IMR-90 (cell line): ENCODE results near the gene KLF11. TPM values are rescaled to one million over a fixed set of nuclear protein-coding genes. Genes with fewer than 3 reads are reported as not detected.

Source experiments
- ATAC-seq: fragments of 200-7000 bp; cut with Tn5 transposase; 2 replicates; pipeline ENCODE4 v1.9.1; 2020; ENCODE audit warnings: low read depth, mild to moderate bottlenecking, moderate library complexity
- BruUV-seq: library from RNA; stranded (reverse); fragments of 400-500 nt; replicated peaks from 2 replicates; lab custom pipeline; 2021; lab: Mats Ljungman, UMichigan
- CTCF ChIA-PET: fragments of 300-600 bp; formaldehyde crosslinking; extraction: SDS; loops from one replicate; lab custom pipeline; 2021; ENCODE audit warnings: antibody characterized with exemption; lab: Yijun Ruan, JAX
- POLR2A ChIA-PET: fragments of 300-600 bp; sonication (Branson Sonifier 250); formaldehyde crosslinking; loops from one replicate; lab custom pipeline; 2022; ENCODE audit warnings: antibody characterized with exemption; ENCODE audit not compliant: unreplicated experiment; lab: Charles Lee
- DNase-seq: peaks from one replicate; pipeline ENCODE4 v3.0.0; 2013
- H2AFZ ChIP-seq: replicated peaks from 2 replicates; pipeline ENCODE3; 2013; ENCODE audit warnings: low read length, mild to moderate bottlenecking; ENCODE audit not compliant: poor library complexity
- H2AK5ac ChIP-seq: 2 replicates; pipeline ENCODE4 v1.6.1; 2013; ENCODE audit warnings: low read depth, low read length, inconsistent platforms
- H2AK9ac ChIP-seq: replicated peaks from 2 replicates; pipeline ENCODE3; 2013; ENCODE audit warnings: mild to moderate bottlenecking, low read depth, low read length, moderate library complexity; ENCODE audit not compliant: poor library complexity
- H2BK120ac ChIP-seq: 2 replicates; pipeline ENCODE4 v1.6.1; 2013; ENCODE audit warnings: low read depth, low read length, inconsistent platforms
- H2BK15ac ChIP-seq: 3 replicates; pipeline ENCODE4 v1.6.1; 2013; ENCODE audit warnings: low read depth, low read length, inconsistent platforms
- H2BK20ac ChIP-seq: 2 replicates; pipeline ENCODE4 v1.6.1; 2013; ENCODE audit warnings: low read depth, mild to moderate bottlenecking, inconsistent platforms, low read length, moderate library complexity
- H2BK5ac ChIP-seq: 2 replicates; pipeline ENCODE4 v1.6.1; 2013; ENCODE audit warnings: mild to moderate bottlenecking, low read depth, low read length, inconsistent platforms; ENCODE audit not compliant: poor library complexity, severe bottlenecking
- H3K14ac ChIP-seq: replicated peaks from 2 replicates; pipeline ENCODE4 v1.6.1; 2013; ENCODE audit warnings: low read depth, low read length, inconsistent platforms
- H3K18ac ChIP-seq: 2 replicates; pipeline ENCODE4 v1.6.1; 2013; ENCODE audit warnings: low read depth, low read length, control low read depth
- H3K23ac ChIP-seq: 2 replicates; pipeline ENCODE4 v1.6.1; 2013; ENCODE audit warnings: low read depth, low read length, inconsistent platforms
- H3K27ac ChIP-seq: 2 replicates; pipeline ENCODE4 v1.5.1; 2013; ENCODE audit warnings: mild to moderate bottlenecking, control low read depth, low read length; ENCODE audit not compliant: insufficient read depth
- H3K27me3 ChIP-seq: 2 replicates; pipeline ENCODE4 v1.6.1; 2013; ENCODE audit warnings: low read length; ENCODE audit not compliant: control insufficient read depth, insufficient read depth
- H3K36me3 ChIP-seq: 2 replicates; pipeline ENCODE4 v1.6.1; 2013; ENCODE audit warnings: low read length, mixed read lengths; ENCODE audit not compliant: control insufficient read depth, insufficient read depth
- H3K4ac ChIP-seq: 2 replicates; pipeline ENCODE4 v1.6.1; 2013; ENCODE audit warnings: low read depth, low read length, inconsistent platforms
- H3K4me1 ChIP-seq: 2 replicates; pipeline ENCODE4 v1.6.1; 2013; ENCODE audit warnings: low read length, mixed read lengths; ENCODE audit not compliant: control insufficient read depth, insufficient read depth
- H3K4me2 ChIP-seq: 2 replicates; pipeline ENCODE4 v1.6.1; 2013; ENCODE audit warnings: low read depth, mild to moderate bottlenecking, control low read depth, low read length, moderate library complexity
- H3K4me3 ChIP-seq: 2 replicates; pipeline ENCODE4 v1.5.1; 2013; ENCODE audit warnings: low read depth, mild to moderate bottlenecking, control low read depth, low read length, moderate library complexity; ENCODE audit not compliant: insufficient read depth
- H3K56ac ChIP-seq: 2 replicates; pipeline ENCODE4 v1.6.1; 2013; ENCODE audit warnings: low read length, inconsistent platforms; ENCODE audit not compliant: insufficient read depth; ENCODE audit errors: extremely low read depth
- H3K79me1 ChIP-seq, 2 experiments: 2 replicates each; pipeline ENCODE4 v1.6.1; 2013; ENCODE audit warnings: low read length in 2 of 2, inconsistent platforms in 1 of 2, low read depth in 1 of 2
- H3K9ac ChIP-seq: 2 replicates; pipeline ENCODE4 v1.6.1; 2013; ENCODE audit warnings: low read depth, low read length, control low read depth
- H3K9me1 ChIP-seq: 2 replicates; pipeline ENCODE4 v1.6.1; 2013; ENCODE audit warnings: low read length, inconsistent platforms; ENCODE audit not compliant: insufficient read depth
- H3K9me3 ChIP-seq: 2 replicates; pipeline ENCODE4 v1.6.1; 2013; ENCODE audit warnings: low read length; ENCODE audit not compliant: control insufficient read depth, insufficient read depth
- H4K20me1 ChIP-seq: 2 replicates; pipeline ENCODE4 v1.6.1; 2013; ENCODE audit warnings: low read length, inconsistent platforms; ENCODE audit not compliant: insufficient read depth
- H4K5ac ChIP-seq: 2 replicates; pipeline ENCODE4 v1.6.1; 2013; ENCODE audit warnings: mild to moderate bottlenecking, low read depth, low read length, control low read depth
- H4K8ac ChIP-seq, 2 experiments: 2 replicates each; pipeline ENCODE4 v1.6.1; 2013; ENCODE audit warnings: low read depth in 2 of 2, low read length in 2 of 2, control low read depth in 1 of 2, inconsistent platforms in 1 of 2
- H4K91ac ChIP-seq: 2 replicates; pipeline ENCODE4 v1.6.1; 2013; ENCODE audit warnings: low read depth, low read length, inconsistent platforms; ENCODE audit not compliant: insufficient read depth
- BHLHE40 ChIP-seq: fragments of 150-350 bp; IDR thresholded peaks from 2 replicates; pipeline ENCODE4 v1.6.1; 2016; ENCODE audit warnings: mild to moderate bottlenecking, low read depth, low read length
- CHD1 ChIP-seq: IDR thresholded peaks from 2 replicates; pipeline ENCODE4 v1.6.1; 2012; ENCODE audit warnings: low read depth, low read length, improper control_type of control experiment
- CTCF ChIP-seq: conservative IDR thresholded peaks from 2 replicates; pipeline ENCODE4 v1.5.1; 2012; ENCODE audit warnings: mild to moderate bottlenecking, low read depth, low read length, improper control_type of control experiment
- ELK1 ChIP-seq: fragments of 150-350 bp; IDR thresholded peaks from 2 replicates; pipeline ENCODE4 v1.6.1; 2016; ENCODE audit warnings: low read depth, mild to moderate bottlenecking, low read length, moderate library complexity, borderline replicate concordance
- FOS ChIP-seq: fragments of 150-350 bp; IDR thresholded peaks from 2 replicates; pipeline ENCODE4 v1.6.1; 2016; ENCODE audit warnings: low read depth, low read length
- MAFK ChIP-seq: IDR thresholded peaks from 2 replicates; pipeline ENCODE4 v1.6.1; 2012; ENCODE audit warnings: low read depth, low read length, improper control_type of control experiment
- MAZ ChIP-seq: IDR thresholded peaks from 2 replicates; pipeline ENCODE4 v1.6.1; 2012; ENCODE audit warnings: low read depth, mild to moderate bottlenecking, low read length, improper control_type of control experiment, moderate library complexity, borderline replicate concordance
- MXI1 ChIP-seq: IDR thresholded peaks from 2 replicates; pipeline ENCODE4 v1.6.1; 2012; ENCODE audit warnings: low read depth, mild to moderate bottlenecking, low read length, moderate library complexity, borderline replicate concordance
- NFE2L2 ChIP-seq: fragments of 150-350 bp; IDR thresholded peaks from 2 replicates; pipeline ENCODE4 v1.6.1; 2016; ENCODE audit warnings: low read depth, mild to moderate bottlenecking, low read length
- POLR2A ChIP-seq: IDR thresholded peaks from 2 replicates; pipeline ENCODE4 v1.6.1; 2012; ENCODE audit warnings: mild to moderate bottlenecking, low read depth, low read length
- RCOR1 ChIP-seq: IDR thresholded peaks from 2 replicates; pipeline ENCODE4 v1.6.1; 2012; ENCODE audit warnings: mild to moderate bottlenecking, low read length, improper control_type of control experiment; ENCODE audit not compliant: insufficient replicate concordance
- RFX5 ChIP-seq: IDR thresholded peaks from 2 replicates; pipeline ENCODE4 v1.8.0; 2012; ENCODE audit warnings: low read depth, mild to moderate bottlenecking, low read length, moderate library complexity
- SMC3 ChIP-seq: fragments of 150-350 bp; IDR thresholded peaks from 2 replicates; pipeline ENCODE4 v1.6.1; 2016; ENCODE audit warnings: low read depth, mild to moderate bottlenecking, antibody characterized with exemption, low read length, moderate library complexity
- USF2 ChIP-seq: fragments of 150-350 bp; IDR thresholded peaks from 2 replicates; pipeline ENCODE4 v1.6.1; 2017; ENCODE audit warnings: mild to moderate bottlenecking, antibody characterized with exemption, low read length, low read depth
- WGBS, 2 experiments: methylation state at CpG; one replicate each; pipeline versions ENCODE4 v1.1.5 to v1.1.7; 2013; ENCODE audit warnings: missing lambda C conversion rate in 2 of 2; ENCODE audit not compliant: insufficient read length in 1 of 2; ENCODE audit errors: extremely low coverage in 2 of 2; 5-methylcytosine and 5-hydroxymethylcytosine counted together
- dilution Hi-C: fragments of 300-500 bp; cut with HindIII; formaldehyde crosslinking; loops from one replicate; pipeline ENCODE4 v1.14.3; 2018; ENCODE audit warnings: low sequenced_read_pairs; ENCODE audit not compliant: unreplicated experiment
- in situ Hi-C: fragments of 300-500 bp; cut with MboI; formaldehyde crosslinking; loops from 3 replicates; pipeline ENCODE4 v1.14.3; 2019; ENCODE audit warnings: low sequenced_read_pairs, inconsistent platforms, mixed read lengths
- intact Hi-C: fragments of 100-400 bp; cut with micrococcal nuclease; formaldehyde crosslinking; loops from 2 replicates; pipeline ENCODE4 v1.10.0; 2022
- polyA plus RNA-seq, 3 experiments: library from polyadenylated mRNA; depleted of rRNA; stranded (reverse); fragments of >200 nt; gene quantifications; 2 replicates each; pipeline ENCODE4 v1.2.3, GENCODE V29; 2012; ENCODE audit warnings: low replicate concordance in 1 of 3
- total RNA-seq: library from RNA; depleted of rRNA; stranded (reverse); fragments of >200 nt; gene quantifications from 2 replicates; pipeline ENCODE4 v1.2.3, GENCODE V29; 2012

The KLF11 gene
- total and polyA plus RNA-seq, 2 of the 4 experiments (the other 2 are of a cell fraction), result 2.0 to 2.4 TPM

GRCh38 chr2:10006236-10007161 is 36.9 kb upstream of the KLF11 start:
- ChIA-PET POLR2A (no interaction called here), CTCF (no interaction called here)
- Histone ChIP-seq H4K8ac (peak overlapping the region; percentile 53 to 72; a peak in 2 of 4 replicates), H2BK120ac (peak overlapping the region; percentile 11; the same call in 1 of the 2 replicates), H3K4ac (peak overlapping the region; percentile 70), H3K56ac (no peak overlapping the region), H3K27ac (no peak overlapping the region), H2AK5ac (0 out of 2 replicates have a peak overlapping the region, but pooled peaks have one; percentile 54), H2AK9ac (peak overlapping the region; percentile 12), H3K23ac (no peak overlapping the region), H2BK5ac (no peak overlapping the region), H3K9me1 (peaks cover 10% of the 10 kb centered on the region), H3K4me1 (peaks cover 28% of the 10 kb centered on the region), H3K4me2 (no peak overlapping the region), H3K14ac (no peak overlapping the region), H3K9ac (no peak overlapping the region), H4K20me1 (no peaks in the 10 kb centered on the region), H3K18ac (no peak overlapping the region), H3K79me1 (no peaks in the 10 kb centered on the region), H2BK15ac (peak overlapping the region; percentile 38; the same call in 1 of the 3 replicates), H2BK20ac (no peak overlapping the region), H4K5ac (no peak overlapping the region), H4K91ac (peak overlapping the region; percentile 51), H3K27me3 (no peaks in the 10 kb centered on the region), H3K9me3 (no peaks in the 10 kb centered on the region), H2AFZ (peak overlapping the region; percentile 84), H3K4me3 (no peak overlapping the region), H3K36me3 (no peaks in the 10 kb centered on the region)
- dilution Hi-C loops, result no loop called here
- intact Hi-C loops, result no loop called here
- in situ Hi-C loops, result no loop called here
- BruUV-seq, result no TSS peak
- DNase-seq, result no peak
- ATAC-seq, result peak; percentile 30; the same call in 1 of the 2 replicates
- 64% methylated on average over 31 of the region's 64 CpGs; no CpG with 5 or more reads in 1 of the 2 experiments for WGBS, 2 experiments
- TF ChIP-seq NFE2L2, result no peak
- no peak for TF ChIP-seq RFX5
- no peak for TF ChIP-seq FOS
- TF ChIP-seq CHD1, result no peak
- no peak for TF ChIP-seq MXI1
- TF ChIP-seq MAFK, result no peak
- no peak for TF ChIP-seq POLR2A
- no peak for TF ChIP-seq ELK1
- no peak for TF ChIP-seq BHLHE40
- no peak for TF ChIP-seq SMC3
- TF ChIP-seq CTCF, result no peak
- no peak for TF ChIP-seq USF2
- TF ChIP-seq MAZ, result no peak
- no peak for TF ChIP-seq RCOR1
